GM12873 (cell line): Measurements from ENCODE around the gene ARHGEF10L.

Source experiments
- TF ChIP-seq, protein P1 (sequence below): IDR thresholded peaks from 2 replicates; pipeline ENCODE4 v1.5.1; 2012; ENCODE audit warnings: low read depth, mild to moderate bottlenecking, moderate library complexity, low read length, control low read depth; ENCODE audit not compliant: insufficient read depth; ENCODE audit errors: missing control alignments

The ARHGEF10L gene

DNA sequence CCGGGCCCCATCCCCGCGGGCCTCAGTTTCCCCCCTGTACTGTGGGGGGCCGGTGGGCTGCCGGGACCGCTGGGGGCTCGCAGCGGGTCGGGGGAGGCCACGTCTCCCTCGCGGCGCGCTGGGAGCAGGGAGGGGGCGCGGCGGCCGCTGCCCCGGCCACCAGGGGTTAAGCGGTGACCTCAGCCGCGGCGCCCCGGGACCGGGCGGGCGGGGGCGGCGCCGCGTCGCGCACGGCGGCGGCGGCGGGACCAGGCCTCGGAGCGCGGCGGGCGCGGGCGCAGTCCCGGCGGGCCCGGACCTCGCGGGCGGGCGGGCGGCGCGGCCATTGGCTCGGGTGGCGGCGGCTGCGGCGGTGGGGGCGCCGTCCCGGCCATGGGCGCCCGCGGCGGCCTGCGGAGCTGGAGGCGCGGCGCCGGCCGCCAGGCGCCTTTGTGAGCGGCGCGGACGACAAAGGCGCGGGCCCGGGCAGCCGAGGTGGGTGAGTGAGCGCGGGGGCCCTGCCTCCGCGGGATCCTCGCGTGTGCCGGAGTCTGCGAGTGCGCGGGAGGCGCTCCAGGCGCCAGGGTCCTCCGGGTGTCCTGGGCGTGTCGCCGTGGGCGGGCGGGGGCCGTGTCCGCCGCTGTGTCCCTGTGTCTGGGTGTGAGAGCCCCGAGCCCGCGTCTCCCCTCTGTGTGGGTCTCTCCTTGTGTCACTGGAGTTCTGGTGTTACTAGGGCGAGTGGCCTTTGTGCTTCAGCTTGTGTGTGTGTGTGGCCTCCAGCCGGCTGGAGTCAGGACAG lies at the start of gene ARHGEF10L:
Gene ARHGEF10L, plus strand, starts transcription at position 222 of the 778 bp plus-strand sequence. CDS start 40,898 bp downstream, outside the sequence.
- TF ChIP-seq, protein P1, sequence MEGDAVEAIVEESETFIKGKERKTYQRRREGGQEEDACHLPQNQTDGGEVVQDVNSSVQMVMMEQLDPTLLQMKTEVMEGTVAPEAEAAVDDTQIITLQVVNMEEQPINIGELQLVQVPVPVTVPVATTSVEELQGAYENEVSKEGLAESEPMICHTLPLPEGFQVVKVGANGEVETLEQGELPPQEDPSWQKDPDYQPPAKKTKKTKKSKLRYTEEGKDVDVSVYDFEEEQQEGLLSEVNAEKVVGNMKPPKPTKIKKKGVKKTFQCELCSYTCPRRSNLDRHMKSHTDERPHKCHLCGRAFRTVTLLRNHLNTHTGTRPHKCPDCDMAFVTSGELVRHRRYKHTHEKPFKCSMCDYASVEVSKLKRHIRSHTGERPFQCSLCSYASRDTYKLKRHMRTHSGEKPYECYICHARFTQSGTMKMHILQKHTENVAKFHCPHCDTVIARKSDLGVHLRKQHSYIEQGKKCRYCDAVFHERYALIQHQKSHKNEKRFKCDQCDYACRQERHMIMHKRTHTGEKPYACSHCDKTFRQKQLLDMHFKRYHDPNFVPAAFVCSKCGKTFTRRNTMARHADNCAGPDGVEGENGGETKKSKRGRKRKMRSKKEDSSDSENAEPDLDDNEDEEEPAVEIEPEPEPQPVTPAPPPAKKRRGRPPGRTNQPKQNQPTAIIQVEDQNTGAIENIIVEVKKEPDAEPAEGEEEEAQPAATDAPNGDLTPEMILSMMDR = no peak

- TF ChIP-seq, protein P1 = peak; percentile 98
These were observed 45.3 kb upstream of the ARHGEF10L start for GRCh38 chr1:17494114-17494729.

DNA sequence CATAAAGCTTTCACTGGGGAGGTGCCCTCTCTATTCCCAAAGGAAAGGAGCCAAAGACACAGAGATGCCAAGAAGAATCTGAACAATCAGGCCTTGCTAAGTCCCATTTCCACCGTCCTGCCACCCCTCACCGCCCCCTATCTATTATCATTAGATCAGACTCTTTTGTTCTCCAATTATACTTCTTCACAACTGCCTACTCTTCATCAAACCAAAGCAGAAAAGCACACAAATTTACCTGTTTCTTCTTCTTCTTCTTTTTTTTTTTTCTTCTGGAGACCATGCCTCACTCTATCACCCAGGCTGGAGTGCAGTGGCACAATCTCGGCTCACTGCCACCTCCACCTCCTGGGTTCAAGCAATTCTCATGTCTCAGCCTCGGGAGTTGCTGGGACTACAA lies 43.1 kb upstream of the ARHGEF10L start:
- TF ChIP-seq, protein P1 = no peak

GRCh38 chr1:17498214-17498613 lies 41.3 kb upstream of the ARHGEF10L start:
- TF ChIP-seq, protein P1 = no peak

- TF ChIP-seq, protein P1 = peak; percentile 97
These were observed 37.1 kb upstream of the ARHGEF10L start for GRCh38 chr1:17502326-17502778.

DNA sequence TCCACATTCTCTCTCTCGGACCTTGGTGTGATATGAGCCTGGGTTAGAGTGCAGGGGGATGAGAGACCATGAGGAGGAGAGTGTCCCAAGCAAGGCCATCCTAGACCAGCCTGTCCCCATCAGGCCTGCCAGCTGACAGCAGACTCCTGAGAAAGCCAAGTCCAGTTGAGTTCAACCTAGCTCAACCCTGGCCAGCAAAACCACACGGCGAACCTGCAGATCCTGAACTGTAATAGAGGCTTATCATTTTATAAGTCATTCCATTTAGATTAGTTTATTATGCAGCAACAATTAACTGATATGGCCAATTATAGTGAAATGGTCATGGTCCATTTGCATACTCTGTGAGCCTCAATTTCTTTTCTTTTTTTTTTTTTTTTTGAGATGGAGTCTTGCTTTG lies 36.4 kb upstream of the ARHGEF10L start:
- TF ChIP-seq, protein P1 = no peak

GRCh38 chr1:17507915-17508314 lies 31.6 kb upstream of the ARHGEF10L start:
- TF ChIP-seq, protein P1 = peak; percentile 41
